SKM-1 (cell line): ENCODE measurements around the gene FSTL4.
"Not testable (repeated sequence)": the region's sequence is repeated elsewhere in the genome, so short reads cannot be mapped to it uniquely, and the experiment has no call there.

Experiments
- DNase-seq: peaks from one replicate; lab custom pipeline; 2025; ENCODE audit not compliant: unreplicated experiment; lab: John Stamatoyannopoulos, UW

FSTL4 gene

DNA sequence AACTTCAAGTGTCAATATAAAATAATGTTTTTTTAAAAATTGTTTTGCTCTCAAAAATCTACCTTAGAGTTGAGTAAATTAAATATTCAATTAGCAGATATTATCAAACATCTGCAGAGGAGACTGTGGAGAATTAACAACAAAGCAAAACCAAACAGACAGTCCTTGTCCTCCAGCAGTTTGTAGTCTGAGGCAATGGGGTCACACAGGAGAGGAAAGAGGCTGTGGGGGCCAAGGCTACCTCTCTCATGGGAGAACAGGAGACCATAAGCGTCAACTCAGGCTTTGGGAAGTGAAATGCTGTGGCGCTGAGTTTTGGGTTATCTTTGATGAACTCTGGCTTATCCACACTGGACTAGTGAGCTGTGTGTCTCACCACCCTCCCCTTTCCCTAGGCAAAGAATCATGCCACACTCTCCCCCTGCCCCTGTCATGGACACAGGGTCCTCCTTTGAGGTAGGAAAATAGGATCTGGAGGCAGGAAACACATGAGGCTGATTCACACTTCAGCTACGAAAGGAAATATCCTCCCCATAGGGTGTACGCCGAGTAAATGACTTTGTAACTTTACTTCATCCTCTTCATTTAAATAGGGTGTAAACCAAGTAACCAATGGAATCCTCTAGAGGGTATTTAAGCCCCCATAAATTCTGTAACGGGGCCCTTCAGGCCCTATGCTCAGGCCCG lies 152.7 kb downstream of the FSTL4 start:
- DNase-seq, result no peak

DNA sequence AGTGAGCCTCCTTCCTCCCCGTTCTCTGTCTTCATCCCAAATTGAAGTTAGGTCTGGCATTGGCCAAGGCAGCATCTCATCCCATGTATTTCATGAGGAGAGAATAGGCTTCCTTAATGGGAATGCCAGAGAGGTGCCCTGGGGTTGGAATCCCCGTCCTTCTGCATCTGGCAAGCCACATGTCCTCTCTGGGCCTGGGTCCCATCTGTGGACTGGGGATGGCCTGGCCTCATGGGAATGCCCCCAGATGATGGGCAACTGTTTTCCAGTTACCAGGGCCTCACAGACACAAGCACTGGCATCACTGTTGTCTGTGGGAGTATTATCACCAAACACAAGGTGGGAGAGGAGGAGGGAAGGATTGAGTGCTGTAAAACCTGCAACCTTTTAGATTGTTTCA lies 153.9 kb downstream of the FSTL4 start:
- no peak for DNase-seq

GRCh38 chr5:133457439-133458355 lies 154.6 kb downstream of the FSTL4 start:
- DNase-seq, result no peak

- peak; percentile 31 for DNase-seq
Observed at GRCh38 chr5:133456933-133457402, 155.4 kb downstream of the FSTL4 start.

DNA sequence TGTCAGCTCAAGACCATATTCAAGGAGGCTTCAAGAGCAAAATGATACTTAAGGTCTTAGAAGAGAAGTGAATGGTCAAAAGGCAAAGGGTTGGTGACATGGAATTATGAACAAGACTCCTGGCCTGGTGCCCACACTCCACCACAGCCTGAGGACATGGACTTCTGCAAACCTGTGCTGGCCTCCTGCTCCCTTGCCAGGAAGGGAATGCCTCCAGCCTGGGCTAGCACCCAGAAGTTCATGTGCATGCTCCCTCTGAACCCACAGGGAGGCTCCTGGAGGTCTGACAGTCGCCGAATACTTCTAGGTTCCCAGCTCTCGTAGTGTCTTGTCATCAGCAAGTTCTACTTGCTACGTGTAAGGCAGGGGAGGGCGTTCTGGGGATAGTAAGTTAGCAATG lies 156.7 kb downstream of the FSTL4 start:
- DNase-seq, result no peak

DNA sequence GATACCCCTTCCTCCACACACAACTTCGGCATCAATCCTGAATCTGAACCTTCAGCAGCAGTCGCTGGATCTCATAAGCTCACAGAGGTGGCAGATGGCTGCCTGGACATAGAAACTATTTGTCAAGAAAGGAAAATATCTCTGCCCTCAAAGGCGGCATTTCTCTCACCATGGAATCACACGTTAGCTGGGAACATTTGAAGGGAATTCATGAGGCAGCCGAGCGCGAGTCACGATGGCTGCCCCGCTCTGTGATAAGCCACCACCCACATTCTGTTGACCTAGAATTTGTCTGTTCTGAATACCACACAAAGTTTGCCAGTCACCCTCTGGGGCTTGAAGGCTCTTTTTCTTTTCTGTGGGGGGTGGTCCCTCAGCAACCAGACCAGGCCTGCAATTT lies 157.9 kb downstream of the FSTL4 start:
- no peak for DNase-seq

DNA sequence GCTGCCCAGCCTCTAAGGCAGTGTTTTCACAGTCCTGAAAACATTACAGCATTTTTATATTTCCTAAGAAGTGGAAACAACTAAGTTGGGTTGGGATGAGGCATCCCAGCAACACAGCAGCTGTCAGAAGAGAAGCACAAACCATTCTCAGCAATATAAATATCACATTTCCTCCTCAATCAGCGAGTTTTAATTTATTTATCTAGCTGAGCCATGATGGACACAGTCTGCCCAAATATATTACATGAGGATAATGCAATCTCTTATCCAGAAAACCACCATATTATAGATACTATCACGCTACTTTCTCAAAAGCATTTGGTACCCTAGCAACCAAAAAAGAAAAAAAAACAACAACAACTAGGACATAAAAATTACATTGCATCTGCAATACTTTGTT lies 158.5 kb downstream of the FSTL4 start:
- DNase-seq, result no peak

DNA sequence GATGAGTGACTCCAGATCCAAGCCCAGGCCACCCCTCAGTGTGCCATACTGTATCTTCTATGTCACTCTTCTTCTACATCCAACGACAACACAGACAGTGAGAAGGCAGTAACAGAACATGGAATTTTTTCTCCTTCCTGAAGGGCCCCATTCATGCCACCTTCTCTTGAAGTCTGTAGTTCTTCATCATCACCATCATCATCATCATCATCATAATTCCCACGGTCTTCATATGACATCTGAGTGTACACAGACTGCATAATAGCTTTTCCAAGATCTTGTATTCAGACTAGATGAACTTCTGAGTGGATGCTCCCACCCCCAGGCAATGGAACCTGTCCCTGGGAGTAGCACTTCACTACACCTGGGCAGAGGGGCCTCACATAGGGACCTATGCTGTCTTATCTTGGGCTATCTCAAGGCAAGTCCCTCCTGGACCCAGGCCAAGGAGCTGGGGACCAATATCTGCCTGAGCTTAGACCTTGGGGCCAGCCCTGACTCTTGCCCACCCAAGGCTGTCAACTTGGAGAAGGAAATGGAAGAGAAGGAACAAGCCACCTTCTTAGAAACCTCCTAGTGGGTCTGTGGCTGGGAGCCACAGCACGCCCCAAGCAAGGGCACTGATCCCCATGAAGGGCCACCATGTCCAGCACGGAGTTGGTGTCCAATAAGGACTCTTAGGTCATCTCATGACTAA lies 159.1 kb downstream of the FSTL4 start:
- no peak for DNase-seq

GRCh38 chr5:133451926-133452325 lies 160.4 kb downstream of the FSTL4 start:
- DNase-seq, result no peak

- no peak for DNase-seq
Observed at GRCh38 chr5:133450286-133450685, 162.1 kb downstream of the FSTL4 start.

GRCh38 chr5:133449181-133449580 lies 163.2 kb downstream of the FSTL4 start:
- no peak for DNase-seq

DNA sequence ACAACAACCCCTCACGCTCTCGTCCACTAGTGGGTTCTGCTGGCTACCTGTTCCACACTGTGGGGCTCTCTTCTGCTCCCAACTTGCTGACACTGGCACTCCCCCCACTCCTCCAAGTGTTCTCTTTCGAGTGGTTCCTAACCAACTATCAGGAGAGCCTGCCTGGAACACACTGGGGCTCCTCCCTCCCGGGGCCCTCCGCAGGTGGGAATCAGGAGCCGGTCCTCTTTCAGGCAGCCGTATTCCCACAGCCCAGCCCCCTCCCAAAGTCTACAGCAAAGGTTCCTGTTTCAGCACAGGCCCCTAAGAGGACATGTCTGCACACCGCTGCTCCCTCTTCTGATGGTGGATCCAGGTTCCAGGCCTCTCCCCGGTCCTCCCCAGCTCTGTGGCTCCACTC lies 165.9 kb downstream of the FSTL4 start:
- DNase-seq, result no peak

DNA sequence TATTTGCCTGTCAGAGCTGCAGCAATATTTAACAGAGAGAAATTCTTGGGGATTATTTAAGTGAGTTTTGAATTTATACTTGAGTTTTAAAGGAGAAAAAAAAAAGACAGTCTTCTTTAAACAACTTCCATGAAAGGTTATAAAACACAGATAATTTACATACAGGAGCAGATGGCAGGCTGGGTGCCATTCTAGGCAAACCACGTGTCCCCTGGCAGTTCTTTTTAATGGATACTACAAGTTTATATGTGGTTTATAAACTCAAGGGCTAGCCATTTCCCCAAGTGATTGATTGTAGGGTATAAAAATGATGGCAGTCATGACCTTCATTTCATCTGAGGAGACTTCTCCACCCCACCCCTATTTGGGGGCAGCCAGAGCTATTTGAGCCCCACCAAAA lies 166.6 kb downstream of the FSTL4 start:
- no peak for DNase-seq

- DNase-seq, result not testable (repeated sequence)
Observed at GRCh38 chr5:133445204-133445603, 167.1 kb downstream of the FSTL4 start.

DNA sequence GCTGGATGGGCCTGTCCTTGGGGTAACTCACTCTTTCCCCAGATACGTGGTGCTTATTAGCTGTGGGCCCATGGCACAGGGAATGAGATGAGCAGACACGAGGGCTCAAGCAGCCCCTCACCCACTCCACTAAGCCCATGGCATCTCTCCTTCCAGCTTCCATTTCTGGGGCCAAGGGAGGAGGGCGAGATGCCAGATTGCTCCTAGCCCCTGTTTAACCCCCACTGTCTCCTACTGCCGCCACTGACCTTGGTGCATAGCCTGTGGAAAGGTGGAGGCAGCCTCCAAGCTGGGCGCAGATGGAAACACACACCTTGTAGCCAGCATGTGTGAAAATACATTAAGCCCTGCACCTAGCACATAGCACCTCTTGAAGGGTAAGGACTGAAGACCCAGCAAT lies 167.6 kb downstream of the FSTL4 start:
- no peak for DNase-seq

DNA sequence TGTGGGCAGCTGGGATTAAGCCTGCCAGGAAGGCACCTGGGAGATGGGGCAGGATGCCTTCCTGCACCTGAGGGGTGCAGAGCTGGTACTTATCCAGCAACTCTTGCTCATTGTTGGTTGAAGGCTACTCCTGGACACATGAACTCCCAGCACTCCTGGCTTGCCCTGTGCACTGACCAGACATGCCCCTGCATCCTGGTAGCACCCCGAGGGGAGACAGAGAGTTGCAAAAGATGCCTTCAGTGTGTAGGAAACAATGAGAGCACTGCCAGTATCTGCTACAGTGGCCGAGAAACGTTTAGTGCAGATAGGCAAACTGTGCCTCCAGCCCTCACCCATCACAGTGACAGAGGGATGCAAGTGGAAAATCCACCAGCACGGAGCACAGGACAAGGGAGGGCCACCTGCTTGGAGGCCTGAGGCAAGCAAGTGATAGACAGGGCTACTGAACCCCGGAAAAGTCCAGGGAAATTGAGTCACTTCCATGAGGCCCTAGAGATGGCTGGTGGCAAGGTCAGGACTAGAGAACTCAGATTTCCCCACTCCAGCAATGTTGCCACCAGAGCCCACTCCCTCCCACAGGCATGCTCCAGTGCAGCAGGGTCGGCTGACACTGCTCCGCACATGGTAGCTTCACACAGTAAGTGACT lies 171.1 kb downstream of the FSTL4 start:
- no peak for DNase-seq

- no peak for DNase-seq
Observed at GRCh38 chr5:133440467-133441115, 171.8 kb downstream of the FSTL4 start.

GRCh38 chr5:133439859-133440258 lies 172.5 kb downstream of the FSTL4 start:
- no peak for DNase-seq

GRCh38 chr5:133438487-133438886 lies 173.9 kb downstream of the FSTL4 start:
- no peak for DNase-seq

GRCh38 chr5:133434336-133434735 lies 178.0 kb downstream of the FSTL4 start:
- DNase-seq, result no peak

GRCh38 chr5:133433641-133434040 lies 178.7 kb downstream of the FSTL4 start:
- no peak for DNase-seq
